ENCODE results near the gene SRL.

Gene SRL

DNA sequence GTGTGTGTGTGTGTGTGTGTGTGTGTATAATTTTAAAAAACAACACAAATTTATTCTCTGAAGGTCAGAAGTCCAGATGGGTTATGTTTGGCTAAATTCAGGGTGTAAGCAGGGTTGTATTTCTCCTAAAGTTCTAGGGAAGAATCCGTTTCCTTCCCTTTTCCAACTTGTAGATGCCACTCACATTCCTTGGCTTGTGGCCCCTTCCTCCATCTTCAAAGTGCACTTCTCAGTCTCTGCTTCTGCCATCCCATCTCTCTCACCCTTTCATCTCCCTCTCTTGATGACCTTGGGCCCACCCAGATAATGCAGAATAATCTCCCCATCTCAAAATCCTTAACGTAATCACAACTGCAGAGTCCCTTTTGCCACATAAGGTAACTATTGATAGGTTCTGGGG lies 38.7 kb upstream of the SRL start:
- H3K9me3 ChIP-seq (ENCODE audit: insufficient read depth, low read depth, low read length), result no peaks in the 10 kb centered on the region
- H2AFZ ChIP-seq (ENCODE audit: low read length), result no peak overlapping the region
- H3F3A ChIP-seq (ENCODE audit: low read depth), result no peaks in the 10 kb centered on the region
- H3K9me2 ChIP-seq (replicated peaks; ENCODE audit: low read depth, low read length), result no peaks in the 10 kb centered on the region
- no peak overlapping the region for H3K4me2 ChIP-seq (ENCODE audit: low read depth, low read length, poor library complexity, severe bottlenecking)
- no peak overlapping the region for H3K9ac ChIP-seq (ENCODE audit: low read depth, low read length, poor library complexity, severe bottlenecking)
- no peak overlapping the region for H3K4me3 ChIP-seq (ENCODE audit: low read length, poor library complexity, severe bottlenecking)
- TF ChIP-seq, protein P1, sequence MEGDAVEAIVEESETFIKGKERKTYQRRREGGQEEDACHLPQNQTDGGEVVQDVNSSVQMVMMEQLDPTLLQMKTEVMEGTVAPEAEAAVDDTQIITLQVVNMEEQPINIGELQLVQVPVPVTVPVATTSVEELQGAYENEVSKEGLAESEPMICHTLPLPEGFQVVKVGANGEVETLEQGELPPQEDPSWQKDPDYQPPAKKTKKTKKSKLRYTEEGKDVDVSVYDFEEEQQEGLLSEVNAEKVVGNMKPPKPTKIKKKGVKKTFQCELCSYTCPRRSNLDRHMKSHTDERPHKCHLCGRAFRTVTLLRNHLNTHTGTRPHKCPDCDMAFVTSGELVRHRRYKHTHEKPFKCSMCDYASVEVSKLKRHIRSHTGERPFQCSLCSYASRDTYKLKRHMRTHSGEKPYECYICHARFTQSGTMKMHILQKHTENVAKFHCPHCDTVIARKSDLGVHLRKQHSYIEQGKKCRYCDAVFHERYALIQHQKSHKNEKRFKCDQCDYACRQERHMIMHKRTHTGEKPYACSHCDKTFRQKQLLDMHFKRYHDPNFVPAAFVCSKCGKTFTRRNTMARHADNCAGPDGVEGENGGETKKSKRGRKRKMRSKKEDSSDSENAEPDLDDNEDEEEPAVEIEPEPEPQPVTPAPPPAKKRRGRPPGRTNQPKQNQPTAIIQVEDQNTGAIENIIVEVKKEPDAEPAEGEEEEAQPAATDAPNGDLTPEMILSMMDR (conservative IDR thresholded peaks at IDR 0.05; ENCODE audit: low read length), result no peak
- no peak for TF ChIP-seq EZH2phosphoT487 (IDR thresholded peaks at IDR 0.05; ENCODE audit: borderline replicate concordance)
- H3K79me2 ChIP-seq (ENCODE audit: insufficient read depth, low read length), result no peaks in the 10 kb centered on the region
- H3K27me3 ChIP-seq (ENCODE audit: insufficient read depth, low read length, poor library complexity, severe bottlenecking), result no peaks in the 10 kb centered on the region
- H4K20me1 ChIP-seq (ENCODE audit: insufficient read depth, low read length, poor library complexity, severe bottlenecking), result no peaks in the 10 kb centered on the region
- no peaks in the 10 kb centered on the region for H3K36me3 ChIP-seq (ENCODE audit: insufficient read depth, low read length)
- H3K4me1 ChIP-seq (ENCODE audit: insufficient read depth, low read length, poor library complexity, severe bottlenecking), result no peaks in the 10 kb centered on the region

DNA sequence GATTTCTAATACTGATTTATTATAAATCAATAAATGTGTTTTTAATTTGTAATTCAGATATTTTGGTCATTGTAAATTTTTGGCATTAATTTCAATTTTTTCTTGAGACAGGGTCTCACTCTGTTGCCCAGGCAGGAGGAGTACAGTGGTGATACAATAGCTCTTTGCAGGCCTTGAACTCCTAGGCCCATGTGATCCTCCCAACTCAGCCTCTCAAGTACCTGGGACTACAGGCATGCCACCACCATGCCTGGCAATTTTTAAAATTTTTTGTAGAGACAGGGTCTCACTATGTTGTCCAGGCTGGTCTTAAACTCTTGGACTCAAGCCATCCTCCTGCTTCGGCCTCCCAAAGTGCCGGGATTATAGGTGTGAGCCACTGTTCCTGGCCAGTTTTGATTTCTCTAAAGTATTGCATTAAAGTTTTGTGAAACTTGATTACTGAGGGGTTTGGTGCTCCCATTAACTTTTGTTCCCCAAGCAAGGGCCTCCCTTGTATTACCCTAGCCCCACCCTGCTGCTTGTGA lies 36.2 kb upstream of the SRL start:
- no peaks in the 10 kb centered on the region for H3K4me1 ChIP-seq (ENCODE audit: insufficient read depth, low read length, poor library complexity, severe bottlenecking)
- no peaks in the 10 kb centered on the region for H3K27me3 ChIP-seq (ENCODE audit: insufficient read depth, low read length, poor library complexity, severe bottlenecking)
- no peaks in the 10 kb centered on the region for H3F3A ChIP-seq (ENCODE audit: low read depth)
- no peaks in the 10 kb centered on the region for H3K36me3 ChIP-seq (ENCODE audit: insufficient read depth, low read length)
- H3K4me2 ChIP-seq (ENCODE audit: low read depth, low read length, poor library complexity, severe bottlenecking), result no peak overlapping the region
- no peak overlapping the region for H3K4me3 ChIP-seq (ENCODE audit: low read length, poor library complexity, severe bottlenecking)
- no peak overlapping the region for H2AFZ ChIP-seq (ENCODE audit: low read length)
- no peak overlapping the region for H3K9ac ChIP-seq (ENCODE audit: low read depth, low read length, poor library complexity, severe bottlenecking)
- H4K20me1 ChIP-seq (ENCODE audit: insufficient read depth, low read length, poor library complexity, severe bottlenecking), result no peaks in the 10 kb centered on the region
- no peaks in the 10 kb centered on the region for H3K9me3 ChIP-seq (ENCODE audit: insufficient read depth, low read depth, low read length)
- no peak for TF ChIP-seq EZH2phosphoT487 (IDR thresholded peaks at IDR 0.05; ENCODE audit: borderline replicate concordance)
- TF ChIP-seq, protein P1 (conservative IDR thresholded peaks at IDR 0.05; ENCODE audit: low read length), result no peak
- H3K79me2 ChIP-seq (ENCODE audit: insufficient read depth, low read length), result no peaks in the 10 kb centered on the region
- no peaks in the 10 kb centered on the region for H3K9me2 ChIP-seq (replicated peaks; ENCODE audit: low read depth, low read length)

DNA sequence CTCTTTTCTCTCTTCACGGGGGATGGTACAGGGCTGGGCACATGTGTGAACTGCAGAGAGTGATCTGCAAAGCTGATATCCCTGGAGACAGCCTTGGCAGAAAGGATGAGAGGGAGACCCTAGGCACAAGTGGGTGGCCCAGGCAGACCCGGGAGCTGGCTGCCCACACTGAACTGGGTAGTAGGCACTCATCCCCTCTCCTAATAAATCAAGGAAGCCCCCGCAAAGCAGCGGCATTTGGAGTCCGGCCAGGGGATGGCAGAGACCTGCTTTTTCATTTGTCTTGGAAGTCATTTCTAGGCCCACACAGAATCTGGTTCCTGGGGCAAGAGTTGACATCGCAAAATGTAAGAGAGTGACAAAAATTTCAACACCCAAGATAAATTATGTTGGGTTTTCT lies 34.0 kb upstream of the SRL start:
- H3K4me2 ChIP-seq (ENCODE audit: low read depth, low read length, poor library complexity, severe bottlenecking), result no peak overlapping the region
- H3K9me3 ChIP-seq (ENCODE audit: insufficient read depth, low read depth, low read length), result no peaks in the 10 kb centered on the region
- H3K9me2 ChIP-seq (replicated peaks; ENCODE audit: low read depth, low read length), result no peaks in the 10 kb centered on the region
- H3K79me2 ChIP-seq (ENCODE audit: insufficient read depth, low read length), result peaks cover 7% of the 10 kb centered on the region
- no peak for TF ChIP-seq EZH2phosphoT487 (IDR thresholded peaks at IDR 0.05; ENCODE audit: borderline replicate concordance)
- TF ChIP-seq, protein P1 (conservative IDR thresholded peaks at IDR 0.05; ENCODE audit: low read length), result no peak
- H2AFZ ChIP-seq (ENCODE audit: low read length), result no peak overlapping the region
- peaks cover 2% of the 10 kb centered on the region for H4K20me1 ChIP-seq (ENCODE audit: insufficient read depth, low read length, poor library complexity, severe bottlenecking)
- H3K9ac ChIP-seq (ENCODE audit: low read depth, low read length, poor library complexity, severe bottlenecking), result no peak overlapping the region
- H3F3A ChIP-seq (ENCODE audit: low read depth), result no peaks in the 10 kb centered on the region
- no peaks in the 10 kb centered on the region for H3K27me3 ChIP-seq (ENCODE audit: insufficient read depth, low read length, poor library complexity, severe bottlenecking)
- H3K4me1 ChIP-seq (ENCODE audit: insufficient read depth, low read length, poor library complexity, severe bottlenecking), result peaks cover 4% of the 10 kb centered on the region
- H3K4me3 ChIP-seq (ENCODE audit: low read length, poor library complexity, severe bottlenecking), result no peak overlapping the region
- H3K36me3 ChIP-seq (ENCODE audit: insufficient read depth, low read length), result no peaks in the 10 kb centered on the region
